Keratinocyte (primary cell): ENCODE results near the gene ZNF571. TPM values are rescaled to one million over a fixed set of nuclear protein-coding genes. Genes with fewer than 3 reads are reported as not detected.

Source experiments
- DNase-seq: peaks from one replicate; pipeline ENCODE4 v3.0.0-alpha.2; 2011; ENCODE audit warnings: low read depth, missing footprints, low spot score
- FAIRE-seq: peaks from 2 replicates; lab custom pipeline; 2011; peaks lifted over from hg19 to GRCh38; lab: Jason Lieb, UNC
- H2AFZ ChIP-seq: 2 replicates; pipeline ENCODE4 v1.6.0; 2012; ENCODE audit warnings: low read length, control low read depth, inconsistent platforms; ENCODE audit not compliant: control insufficient read depth
- H3K27ac ChIP-seq: 2 replicates; pipeline ENCODE4 v1.5.1; 2011; ENCODE audit warnings: low read length; ENCODE audit not compliant: control insufficient read depth, insufficient read depth
- H3K27me3 ChIP-seq: 3 replicates; pipeline ENCODE4 v1.6.0; 2011; ENCODE audit warnings: low read length; ENCODE audit not compliant: control insufficient read depth, insufficient read depth; ENCODE audit errors: extremely low read depth
- H3K36me3 ChIP-seq, 2 experiments: 2 replicates in 1 of 2; 3 replicates in 1 of 2; pipeline ENCODE4 v1.5.1; 2011; ENCODE audit warnings: low read length in 2 of 2, mild to moderate bottlenecking in 1 of 2; ENCODE audit not compliant: control insufficient read depth in 2 of 2, insufficient read depth in 2 of 2; ENCODE audit errors: extremely low read depth in 1 of 2
- H3K4me1 ChIP-seq: 3 replicates; pipeline ENCODE4 v1.5.1; 2011; ENCODE audit warnings: low read length; ENCODE audit not compliant: control insufficient read depth, insufficient read depth; ENCODE audit errors: extremely low read depth
- H3K4me2 ChIP-seq: 3 replicates; pipeline ENCODE4 v1.6.0; 2011; ENCODE audit warnings: low read depth, low read length; ENCODE audit not compliant: control insufficient read depth, insufficient read depth; ENCODE audit errors: extremely low read depth
- H3K4me3 ChIP-seq, 3 experiments: fragments of 200-600 bp in 1 of 3; sonication (generic) in 1 of 3; 2 replicates in 2 of 3; 3 replicates in 1 of 3; pipeline ENCODE4 v1.5.1; 2011 to 2016; ENCODE audit warnings: low read length in 3 of 3, mild to moderate bottlenecking in 3 of 3, control low read depth in 2 of 3, inconsistent platforms in 1 of 3, low read depth in 1 of 3, mixed read lengths in 1 of 3, mixed run types in 1 of 3, moderate library complexity in 1 of 3; ENCODE audit not compliant: control insufficient read depth in 2 of 3, insufficient read depth in 2 of 3; ENCODE audit errors: extremely low read depth in 1 of 3
- H3K79me2 ChIP-seq: 2 replicates; pipeline ENCODE4 v1.6.0; 2012; ENCODE audit warnings: low read length; ENCODE audit not compliant: control insufficient read depth, insufficient read depth
- H3K9ac ChIP-seq: 3 replicates; pipeline ENCODE4 v1.6.0; 2011; ENCODE audit warnings: low read length; ENCODE audit not compliant: control insufficient read depth, insufficient read depth; ENCODE audit errors: extremely low read depth
- H3K9me1 ChIP-seq: 3 replicates; pipeline ENCODE4 v1.6.0; 2011; ENCODE audit warnings: low read length; ENCODE audit not compliant: control insufficient read depth, insufficient read depth; ENCODE audit errors: extremely low read depth
- H3K9me3 ChIP-seq: 2 replicates; pipeline ENCODE4 v1.5.1; 2012; ENCODE audit warnings: low read depth, low read length; ENCODE audit not compliant: control insufficient read depth
- H4K20me1 ChIP-seq: 3 replicates; pipeline ENCODE4 v1.6.0; 2011; ENCODE audit warnings: low read length; ENCODE audit not compliant: control insufficient read depth, insufficient read depth; ENCODE audit errors: extremely low read depth
- EZH2 ChIP-seq: IDR thresholded peaks from one replicate; pipeline ENCODE4 v1.6.1; 2012; ENCODE audit warnings: inconsistent platforms, mild to moderate bottlenecking, low read length, moderate library complexity
- dilution Hi-C: fragments of 300-500 bp; cut with MboI; formaldehyde crosslinking; loops from one replicate; pipeline ENCODE4 v1.7.0; 2020; ENCODE audit warnings: low sequenced_read_pairs; ENCODE audit not compliant: extremely low pct_ligation_motif_present
- polyA plus RNA-seq, 5 experiments: library from polyadenylated mRNA; depleted of rRNA in 3 of 5; stranded (reverse) in 3 of 5; stranded (forward) in 1 of 5; unstranded in 1 of 5; fragments of >200 nt; gene quantifications; 1 replicate in 1 of 5; 2 replicates in 3 of 5; 3 replicates in 1 of 5; pipeline versions ENCODE4 v1.2.1 to v1.2.3, GENCODE V29; 2011 to 2012; ENCODE audit warnings: missing spikeins in 2 of 5, low read depth in 1 of 5, low replicate concordance in 1 of 5
- TF ChIP-seq, protein P1 (sequence below), 3 experiments: IDR thresholded peaks in 1 of 3; conservative IDR thresholded peaks in 1 of 3; optimal IDR thresholded peaks in 1 of 3; 2 replicates in 2 of 3; 3 replicates in 1 of 3; pipeline versions ENCODE3 to v1.5.1; 2011; ENCODE audit warnings: low read length in 3 of 3, mild to moderate bottlenecking in 3 of 3, moderate library complexity in 2 of 3, control low read depth in 1 of 3, inconsistent platforms in 1 of 3; ENCODE audit not compliant: insufficient read depth in 2 of 3; ENCODE audit errors: extremely low read depth in 1 of 3

The ZNF571 gene
- polyA plus RNA-seq, 1 donor (not counting 4 experiments of a cell fraction or from before 2014, with no cell fraction given), result 4.0 TPM

DNA sequence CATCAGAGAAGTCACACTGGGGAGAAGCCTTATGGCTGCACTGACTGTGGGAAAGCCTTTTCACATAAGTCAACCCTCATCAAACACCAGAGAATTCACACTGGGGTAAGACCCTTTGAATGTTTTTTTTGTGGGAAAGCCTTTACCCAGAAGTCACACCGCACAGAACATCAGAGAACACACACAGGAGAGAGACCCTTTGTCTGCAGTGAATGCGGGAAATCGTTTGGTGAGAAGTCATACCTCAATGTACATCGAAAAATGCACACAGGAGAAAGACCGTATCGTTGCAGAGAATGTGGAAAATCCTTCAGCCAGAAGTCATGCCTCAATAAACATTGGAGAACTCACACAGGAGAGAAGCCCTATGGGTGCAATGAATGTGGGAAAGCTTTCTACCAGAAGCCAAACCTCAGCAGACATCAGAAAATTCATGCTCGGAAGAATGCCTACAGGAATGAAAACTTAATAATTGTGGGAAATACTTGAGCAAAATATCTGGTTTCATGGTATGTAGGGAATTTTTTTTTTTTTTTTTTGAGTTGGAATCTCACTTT lies 57.1 kb downstream of the ZNF571 start:
- no peaks in the 10 kb centered on the region for H3K27me3 ChIP-seq
- H3K4me3 ChIP-seq, result no peak overlapping the region
- H4K20me1 ChIP-seq, result no peaks in the 10 kb centered on the region
- no peaks in the 10 kb centered on the region for H3K79me2 ChIP-seq
- H3K4me2 ChIP-seq, result no peak overlapping the region
- DNase-seq (no peak), FAIRE-seq (no peak)
- H3K4me1 ChIP-seq, result no peaks in the 10 kb centered on the region
- no peak overlapping the region for H3K27ac ChIP-seq
- H3K9me3 ChIP-seq, result peaks cover 23% of the 10 kb centered on the region
- dilution Hi-C loops, result no loop called here
- TF ChIP-seq, protein P1, sequence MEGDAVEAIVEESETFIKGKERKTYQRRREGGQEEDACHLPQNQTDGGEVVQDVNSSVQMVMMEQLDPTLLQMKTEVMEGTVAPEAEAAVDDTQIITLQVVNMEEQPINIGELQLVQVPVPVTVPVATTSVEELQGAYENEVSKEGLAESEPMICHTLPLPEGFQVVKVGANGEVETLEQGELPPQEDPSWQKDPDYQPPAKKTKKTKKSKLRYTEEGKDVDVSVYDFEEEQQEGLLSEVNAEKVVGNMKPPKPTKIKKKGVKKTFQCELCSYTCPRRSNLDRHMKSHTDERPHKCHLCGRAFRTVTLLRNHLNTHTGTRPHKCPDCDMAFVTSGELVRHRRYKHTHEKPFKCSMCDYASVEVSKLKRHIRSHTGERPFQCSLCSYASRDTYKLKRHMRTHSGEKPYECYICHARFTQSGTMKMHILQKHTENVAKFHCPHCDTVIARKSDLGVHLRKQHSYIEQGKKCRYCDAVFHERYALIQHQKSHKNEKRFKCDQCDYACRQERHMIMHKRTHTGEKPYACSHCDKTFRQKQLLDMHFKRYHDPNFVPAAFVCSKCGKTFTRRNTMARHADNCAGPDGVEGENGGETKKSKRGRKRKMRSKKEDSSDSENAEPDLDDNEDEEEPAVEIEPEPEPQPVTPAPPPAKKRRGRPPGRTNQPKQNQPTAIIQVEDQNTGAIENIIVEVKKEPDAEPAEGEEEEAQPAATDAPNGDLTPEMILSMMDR (optimal IDR thresholded peaks at IDR 0.05 in 1 of 3, IDR thresholded peaks at IDR 0.05 in 1 of 3, conservative IDR thresholded peaks at IDR 0.05 in 1 of 3; ENCODE audit: extremely low read depth in 1 of 3, insufficient read depth in 2 of 3, low read length in 3 of 3), result no peak
- TF ChIP-seq EZH2, result no peak
- H3K36me3 ChIP-seq, result peaks cover 10 to 13% of the 10 kb centered on the region in 2 experiments
- no peaks in the 10 kb centered on the region for H3K9me1 ChIP-seq
- H3K9ac ChIP-seq, result no peak overlapping the region
- H2AFZ ChIP-seq, result no peak overlapping the region

DNA sequence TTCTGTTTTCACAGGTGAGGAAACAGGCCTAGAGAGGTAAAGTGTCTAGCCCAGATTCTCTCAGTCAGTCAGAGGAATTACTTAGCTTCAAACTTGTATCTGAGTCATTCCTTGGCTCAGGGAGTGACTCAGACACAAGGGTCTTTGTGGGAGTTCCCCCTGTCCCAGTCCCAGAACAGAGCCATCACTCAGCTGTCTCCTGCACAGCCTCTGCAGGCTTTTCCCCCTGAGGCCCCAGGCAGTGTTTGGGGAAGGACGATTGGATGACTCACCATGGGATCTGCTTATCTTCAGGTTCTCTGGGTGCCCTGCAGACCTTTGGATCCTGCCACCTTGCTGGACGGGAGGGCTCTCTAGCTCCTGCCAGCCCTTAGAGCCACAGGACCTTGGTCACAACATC lies 74.7 kb downstream of the ZNF571 start:
- TF ChIP-seq, protein P1 (optimal IDR thresholded peaks at IDR 0.05 in 1 of 3, IDR thresholded peaks at IDR 0.05 in 1 of 3, conservative IDR thresholded peaks at IDR 0.05 in 1 of 3; ENCODE audit: extremely low read depth in 1 of 3, insufficient read depth in 2 of 3, low read length in 3 of 3), result no peak
- no peak for TF ChIP-seq EZH2
- H4K20me1 ChIP-seq, result no peaks in the 10 kb centered on the region
- DNase-seq (peak; percentile 53), FAIRE-seq (no peak)
- no peaks in the 10 kb centered on the region for H3K9me1 ChIP-seq
- dilution Hi-C loops, result no loop called here
- no peaks in the 10 kb centered on the region for H3K9me3 ChIP-seq
- H3K9ac ChIP-seq, result no peak overlapping the region
- H3K36me3 ChIP-seq, result peaks cover 7% of the 10 kb centered on the region in 2 experiments
- no peak overlapping the region for H3K4me3 ChIP-seq
- H3K27ac ChIP-seq, result no peak overlapping the region
- H3K27me3 ChIP-seq, result no peaks in the 10 kb centered on the region
- no peak overlapping the region for H3K4me2 ChIP-seq
- no peak overlapping the region for H2AFZ ChIP-seq
- H3K4me1 ChIP-seq, result peaks cover 3% of the 10 kb centered on the region
- H3K79me2 ChIP-seq, result no peaks in the 10 kb centered on the region

Other genes starting within 250 kb of the ZNF571 start
- 2.1 to 2.9 TPM (median 2.2 TPM) in 3 replicates for gene ZNF527, start 223.7 kb downstream of the ZNF571 start, polyA plus RNA-seq
- 2.1 to 2.9 TPM (median 2.1 TPM) in 3 replicates for gene ZNF569, start 127.3 kb downstream of the ZNF571 start, polyA plus RNA-seq
- gene ZNF570, start 125.4 kb downstream of the ZNF571 start, polyA plus RNA-seq, result 1.6 to 2.9 TPM (median 1.9 TPM) in 3 replicates
- 4.3 to 6.8 TPM (median 6.1 TPM) in 3 replicates for gene ZNF793, start 87.9 kb downstream of the ZNF571 start, polyA plus RNA-seq
- gene ZNF540, start 84 bp upstream of the ZNF571 start, polyA plus RNA-seq, result 0.15 to 0.95 TPM (median 0.35 TPM) in 3 replicates
- gene ZFP30, start 60.7 kb upstream of the ZNF571 start, polyA plus RNA-seq, result 3.0 to 4.2 TPM (median 3.4 TPM) in 3 replicates
- 4.5 to 6.1 TPM (median 5.4 TPM) in 3 replicates for gene ZNF607, start 125.0 kb upstream of the ZNF571 start, polyA plus RNA-seq
- gene ZNF573, start 184.8 kb upstream of the ZNF571 start, polyA plus RNA-seq, result 2.4 to 5.2 TPM (median 3.5 TPM) in 3 replicates